ENCODE results near the gene ALG9. TPM values are rescaled to one million over a fixed set of nuclear protein-coding genes. Genes with fewer than 3 reads are reported as not detected.
"Not testable (repeated sequence)": the region's sequence is repeated elsewhere in the genome, so short reads cannot be mapped to it uniquely, and the experiment has no call there.

The ALG9 gene
- total and polyA plus RNA-seq, 2 donors (not counting 3 experiments of a cell fraction or from before 2014, with no cell fraction given) = 29.1 to 29.4 TPM

GRCh38 chr11:111785076-111785475 is 86.3 kb downstream of the ALG9 start:
- TF ChIP-seq POLR2A (IDR thresholded peaks at IDR 0.05; ENCODE audit: low read depth, low read length) (no peak), POLR2AphosphoS5 (IDR thresholded peaks at IDR 0.05; ENCODE audit: insufficient read depth, low read depth, low read length) (no peak), CTCF (IDR thresholded peaks at IDR 0.05; ENCODE audit: extremely low read depth in 1 of 2, insufficient read depth in 1 of 2, low read depth in 1 of 2, low read length in 2 of 2) (no peak), MAX (IDR thresholded peaks at IDR 0.05; ENCODE audit: insufficient read depth, insufficient read length) (no peak), JUN (IDR thresholded peaks at IDR 0.05; ENCODE audit: borderline replicate concordance, insufficient read depth, insufficient read length, low read depth) (no peak), GATA2 (IDR thresholded peaks at IDR 0.05; ENCODE audit: insufficient read depth, insufficient read length, low read depth, low read length) (no peak), EZH2 (IDR thresholded peaks at IDR 0.05; ENCODE audit: borderline replicate concordance, low read depth, low read length, severe bottlenecking) (no peak), MYC (IDR thresholded peaks at IDR 0.05; ENCODE audit: low read depth, low read length) (no peak), FOS (IDR thresholded peaks at IDR 0.05; ENCODE audit: borderline replicate concordance, insufficient read depth, low read length) (no peak)
- H3K27me3 ChIP-seq (ENCODE audit: control insufficient read depth in 2 of 2, insufficient read depth in 2 of 2, low read length in 2 of 2) = no peaks in the 10 kb centered on the region
- H3K9ac ChIP-seq (replicated peaks; ENCODE audit: extremely low read depth, insufficient read depth, low read length) = no peak overlapping the region
- no peak overlapping the region for H3K27ac ChIP-seq (ENCODE audit: insufficient read depth, low read depth, low read length)
- DNase-seq (ENCODE audit: low read depth, low spot score) = no peak
- no peaks in the 10 kb centered on the region for H3K9me3 ChIP-seq (replicated peaks; ENCODE audit: control insufficient read depth, insufficient read depth, low read length)
- dilution Hi-C loops (cut with MboI; ENCODE audit: extremely low pct_ligation_motif_present, low sequenced_read_pairs) = no loop called here
- peaks cover 0 to 3% of the 10 kb centered on the region in 2 experiments for H3K36me3 ChIP-seq (ENCODE audit: control insufficient read depth in 2 of 2, extremely low read depth in 1 of 2, insufficient read depth in 2 of 2, low read length in 2 of 2)
- CTCF ChIA-PET = interaction anchor here (2.0 kb wide), 1 partner anchor 8 kb away, joined by 18 read pairs; no protein-coding TSS in a partner anchor
- BruUV-seq (replicated peaks) = no TSS peak
- H3K4me2 ChIP-seq (ENCODE audit: insufficient read depth, low read length) = no peak overlapping the region
- POLR2A ChIA-PET = no interaction called here
- FAIRE-seq = no peak
- intact Hi-C loops (cut with micrococcal nuclease) = no loop called here
- no peak overlapping the region for H3K4me3 ChIP-seq (replicated peaks in 1 of 3; ENCODE audit: insufficient read depth in 1 of 3, low read depth in 1 of 3, low read length in 3 of 3)
- no peaks in the 10 kb centered on the region for H3K79me2 ChIP-seq (ENCODE audit: control insufficient read depth, insufficient read depth, low read length)
- H2AFZ ChIP-seq (ENCODE audit: low read depth, low read length) = no peak overlapping the region
- no peaks in the 10 kb centered on the region for H4K20me1 ChIP-seq (replicated peaks; ENCODE audit: control insufficient read depth, extremely low read depth, insufficient read depth, low read length)
- no peaks in the 10 kb centered on the region for H3K9me1 ChIP-seq (replicated peaks; ENCODE audit: control insufficient read depth, extremely low read depth, insufficient read depth, low read length)
- no peaks in the 10 kb centered on the region for H3K4me1 ChIP-seq (ENCODE audit: control insufficient read depth, extremely low read depth, insufficient read depth, low read length)

- H3K36me3 ChIP-seq (ENCODE audit: control insufficient read depth in 2 of 2, extremely low read depth in 1 of 2, insufficient read depth in 2 of 2, low read length in 2 of 2); H3K9me3 ChIP-seq (replicated peaks; ENCODE audit: control insufficient read depth, insufficient read depth, low read length); H3K4me1 ChIP-seq (ENCODE audit: control insufficient read depth, extremely low read depth, insufficient read depth, low read length); H3K4me2 ChIP-seq (ENCODE audit: insufficient read depth, low read length); FAIRE-seq; H3K79me2 ChIP-seq (ENCODE audit: control insufficient read depth, insufficient read depth, low read length); H3K9ac ChIP-seq (replicated peaks; ENCODE audit: extremely low read depth, insufficient read depth, low read length); intact Hi-C loops (cut with micrococcal nuclease); DNase-seq (ENCODE audit: low read depth, low spot score); H2AFZ ChIP-seq (ENCODE audit: low read depth, low read length); BruUV-seq (replicated peaks); dilution Hi-C loops (cut with MboI; ENCODE audit: extremely low pct_ligation_motif_present, low sequenced_read_pairs); H3K27ac ChIP-seq (ENCODE audit: insufficient read depth, low read depth, low read length); H3K9me1 ChIP-seq (replicated peaks; ENCODE audit: control insufficient read depth, extremely low read depth, insufficient read depth, low read length); H3K27me3 ChIP-seq (ENCODE audit: control insufficient read depth in 2 of 2, insufficient read depth in 2 of 2, low read length in 2 of 2); H3K4me3 ChIP-seq (replicated peaks in 1 of 3; ENCODE audit: insufficient read depth in 1 of 3, low read depth in 1 of 3, low read length in 3 of 3); H4K20me1 ChIP-seq (replicated peaks; ENCODE audit: control insufficient read depth, extremely low read depth, insufficient read depth, low read length): not testable (repeated sequence)
- ChIA-PET CTCF (interaction anchor here (0.8 to 1.0 kb wide), 2 partner anchors 15 to 57 kb away, joined by 3 to 4 read pairs; no protein-coding TSS in a partner anchor), POLR2A (interaction anchor here (0.7 kb wide), 1 partner anchor 1458 kb away, joined by 4 read pairs; no protein-coding TSS in a partner anchor)
Observed at GRCh38 chr11:111784311-111784710, 87.1 kb downstream of the ALG9 start.

Measured in endothelial cell of umbilical vein (primary cell).